ENCODE results near the gene DUSP6.

DUSP6 gene

GRCh38 chr12:89352242-89352491 is 134 bp downstream of the DUSP6 start:
- Histone ChIP-seq H3K4me2 (ENCODE audit: low read length) (peak overlapping the region; percentile 80), H3F3A (ENCODE audit: control insufficient read depth, insufficient read depth) (peaks cover 15% of the 10 kb centered on the region), H3K9me3 (ENCODE audit: control insufficient read depth, insufficient read depth, low read length) (no peaks in the 10 kb centered on the region), H3K36me3 (ENCODE audit: control insufficient read depth, low read length) (no peaks in the 10 kb centered on the region), H3K4me3 (ENCODE audit: low read length) (peak overlapping the region; percentile 77), H3K27ac (ENCODE audit: low read depth, low read length) (peak overlapping the region; percentile 45), H3K4me1 (ENCODE audit: control insufficient read depth, low read length) (peaks cover 73% of the 10 kb centered on the region), H4K20me1 (ENCODE audit: control insufficient read depth, insufficient read depth, low read depth, low read length) (no peaks in the 10 kb centered on the region), H3K27me3 (ENCODE audit: control insufficient read depth, low read length) (peaks cover 91% of the 10 kb centered on the region), H3K79me2 (ENCODE audit: control insufficient read depth, low read length) (no peaks in the 10 kb centered on the region), H3K9me2 (replicated peaks; ENCODE audit: control insufficient read depth, low read length) (no peaks in the 10 kb centered on the region)
- no peak for TF ChIP-seq EZH2phosphoT487 (IDR thresholded peaks at IDR 0.05; ENCODE audit: borderline replicate concordance, low read length)
- TF ChIP-seq, protein P1, sequence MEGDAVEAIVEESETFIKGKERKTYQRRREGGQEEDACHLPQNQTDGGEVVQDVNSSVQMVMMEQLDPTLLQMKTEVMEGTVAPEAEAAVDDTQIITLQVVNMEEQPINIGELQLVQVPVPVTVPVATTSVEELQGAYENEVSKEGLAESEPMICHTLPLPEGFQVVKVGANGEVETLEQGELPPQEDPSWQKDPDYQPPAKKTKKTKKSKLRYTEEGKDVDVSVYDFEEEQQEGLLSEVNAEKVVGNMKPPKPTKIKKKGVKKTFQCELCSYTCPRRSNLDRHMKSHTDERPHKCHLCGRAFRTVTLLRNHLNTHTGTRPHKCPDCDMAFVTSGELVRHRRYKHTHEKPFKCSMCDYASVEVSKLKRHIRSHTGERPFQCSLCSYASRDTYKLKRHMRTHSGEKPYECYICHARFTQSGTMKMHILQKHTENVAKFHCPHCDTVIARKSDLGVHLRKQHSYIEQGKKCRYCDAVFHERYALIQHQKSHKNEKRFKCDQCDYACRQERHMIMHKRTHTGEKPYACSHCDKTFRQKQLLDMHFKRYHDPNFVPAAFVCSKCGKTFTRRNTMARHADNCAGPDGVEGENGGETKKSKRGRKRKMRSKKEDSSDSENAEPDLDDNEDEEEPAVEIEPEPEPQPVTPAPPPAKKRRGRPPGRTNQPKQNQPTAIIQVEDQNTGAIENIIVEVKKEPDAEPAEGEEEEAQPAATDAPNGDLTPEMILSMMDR (IDR thresholded peaks at IDR 0.05; ENCODE audit: low read depth, low read length, poor library complexity, severe bottlenecking) = no peak

- Histone ChIP-seq H3K27me3 (ENCODE audit: control insufficient read depth, low read length) (peaks cover 90% of the 10 kb centered on the region), H4K20me1 (ENCODE audit: control insufficient read depth, insufficient read depth, low read depth, low read length) (no peaks in the 10 kb centered on the region), H3K9me2 (replicated peaks; ENCODE audit: control insufficient read depth, low read length) (no peaks in the 10 kb centered on the region), H3K4me2 (ENCODE audit: low read length) (peak overlapping the region; percentile 80), H3K4me1 (ENCODE audit: control insufficient read depth, low read length) (peaks cover 78% of the 10 kb centered on the region), H3K79me2 (ENCODE audit: control insufficient read depth, low read length) (no peaks in the 10 kb centered on the region), H3F3A (ENCODE audit: control insufficient read depth, insufficient read depth) (peaks cover 20% of the 10 kb centered on the region), H3K9me3 (ENCODE audit: control insufficient read depth, insufficient read depth, low read length) (no peaks in the 10 kb centered on the region), H3K27ac (ENCODE audit: low read depth, low read length) (peak overlapping the region; percentile 45), H3K4me3 (ENCODE audit: low read length) (peak overlapping the region; percentile 77), H3K36me3 (ENCODE audit: control insufficient read depth, low read length) (no peaks in the 10 kb centered on the region)
- no peak; the same call in 1 of the 2 replicates for TF ChIP-seq EZH2phosphoT487 (IDR thresholded peaks at IDR 0.05; ENCODE audit: borderline replicate concordance, low read length)
Observed at GRCh38 chr12:89351489-89352241, 636 bp downstream of the DUSP6 start.

GRCh38 chr12:89350630-89351488 is 1.4 kb downstream of the DUSP6 start:
- H3F3A ChIP-seq (ENCODE audit: control insufficient read depth, insufficient read depth) = peaks cover 22% of the 10 kb centered on the region
- peaks cover 85% of the 10 kb centered on the region for H3K27me3 ChIP-seq (ENCODE audit: control insufficient read depth, low read length)
- H4K20me1 ChIP-seq (ENCODE audit: control insufficient read depth, insufficient read depth, low read depth, low read length) = no peaks in the 10 kb centered on the region
- H3K4me1 ChIP-seq (ENCODE audit: control insufficient read depth, low read length) = peaks cover 85% of the 10 kb centered on the region
- H3K36me3 ChIP-seq (ENCODE audit: control insufficient read depth, low read length) = no peaks in the 10 kb centered on the region
- TF ChIP-seq, protein P1 (IDR thresholded peaks at IDR 0.05; ENCODE audit: low read depth, low read length, poor library complexity, severe bottlenecking) = no peak
- TF ChIP-seq EZH2phosphoT487 (IDR thresholded peaks at IDR 0.05; ENCODE audit: borderline replicate concordance, low read length) = no peak
- H3K79me2 ChIP-seq (ENCODE audit: control insufficient read depth, low read length) = no peaks in the 10 kb centered on the region
- H3K27ac ChIP-seq (ENCODE audit: low read depth, low read length) = no peak overlapping the region
- H3K9me2 ChIP-seq (replicated peaks; ENCODE audit: control insufficient read depth, low read length) = no peaks in the 10 kb centered on the region
- H3K4me3 ChIP-seq (ENCODE audit: low read length) = peak overlapping the region; percentile 77
- H3K9me3 ChIP-seq (ENCODE audit: control insufficient read depth, insufficient read depth, low read length) = no peaks in the 10 kb centered on the region
- H3K4me2 ChIP-seq (ENCODE audit: low read length) = peak overlapping the region; percentile 80

- H3K4me3 ChIP-seq (ENCODE audit: low read length) = peak overlapping the region; percentile 77
- H3K4me1 ChIP-seq (ENCODE audit: control insufficient read depth, low read length) = peaks cover 87% of the 10 kb centered on the region
- no peaks in the 10 kb centered on the region for H3K9me3 ChIP-seq (ENCODE audit: control insufficient read depth, insufficient read depth, low read length)
- no peaks in the 10 kb centered on the region for H3K9me2 ChIP-seq (replicated peaks; ENCODE audit: control insufficient read depth, low read length)
- no peaks in the 10 kb centered on the region for H3K36me3 ChIP-seq (ENCODE audit: control insufficient read depth, low read length)
- H3K27ac ChIP-seq (ENCODE audit: low read depth, low read length) = no peak overlapping the region
- H3K27me3 ChIP-seq (ENCODE audit: control insufficient read depth, low read length) = peaks cover 85% of the 10 kb centered on the region
- TF ChIP-seq, protein P1 (IDR thresholded peaks at IDR 0.05; ENCODE audit: low read depth, low read length, poor library complexity, severe bottlenecking) = no peak
- no peak for TF ChIP-seq EZH2phosphoT487 (IDR thresholded peaks at IDR 0.05; ENCODE audit: borderline replicate concordance, low read length)
- peak overlapping the region; percentile 80 for H3K4me2 ChIP-seq (ENCODE audit: low read length)
- no peaks in the 10 kb centered on the region for H3K79me2 ChIP-seq (ENCODE audit: control insufficient read depth, low read length)
- H4K20me1 ChIP-seq (ENCODE audit: control insufficient read depth, insufficient read depth, low read depth, low read length) = no peaks in the 10 kb centered on the region
- H3F3A ChIP-seq (ENCODE audit: control insufficient read depth, insufficient read depth) = peaks cover 22% of the 10 kb centered on the region
Observed at GRCh38 chr12:89350260-89350629, 2.1 kb downstream of the DUSP6 start.
